Psoas muscle (tissue), 8 donors: ENCODE results near the gene SLC49A4. TPM values are rescaled to one million over a fixed set of nuclear protein-coding genes. Genes with fewer than 3 reads are reported as not detected.

ENCODE experiments used
- ATAC-seq, 4 donors: fragments of 200-7000 bp; cut with Tn5 transposase; one replicate each; pipeline ENCODE4 v1.9.1; 2020; ENCODE audit warnings: moderate library complexity in 3 of 4, mild to moderate bottlenecking in 2 of 4
- DNase-seq, 2 donors: peaks; one replicate each; pipeline ENCODE4 v3.0.0-alpha.2; 2020
- H3K27ac ChIP-seq: fragments of 200-600 bp; one replicate; pipeline ENCODE4 v1.8.0; 2022
- H3K27me3 ChIP-seq, 3 donors: fragments of 200-600 bp in 1 of 3; one replicate each; pipeline versions ENCODE4 v1.6.1 to v1.8.0; 2013 to 2022; ENCODE audit warnings: low read length in 2 of 3, mild to moderate bottlenecking in 2 of 3, moderate library complexity in 1 of 3; ENCODE audit not compliant: insufficient read depth in 3 of 3
- H3K36me3 ChIP-seq, 2 donors: fragments of 200-600 bp in 1 of 2; one replicate each; pipeline versions ENCODE4 v1.6.1 to v1.8.0; 2013 to 2022; ENCODE audit warnings: low read depth in 1 of 2, mild to moderate bottlenecking in 1 of 2, moderate library complexity in 1 of 2; ENCODE audit not compliant: insufficient read depth in 1 of 2
- H3K4me1 ChIP-seq: fragments of 200-600 bp; one replicate; pipeline ENCODE4 v1.8.0; 2022
- H3K4me3 ChIP-seq: fragments of 200-600 bp; one replicate; pipeline ENCODE4 v1.8.0; 2022; ENCODE audit warnings: mild to moderate bottlenecking
- H3K9me3 ChIP-seq: fragments of 200-600 bp; one replicate; pipeline ENCODE4 v1.8.0; 2022
- WGBS, 3 donors: extraction: QIAGEN DNeasy Blood & Tissue Kit; methylation state at CpG; one replicate each; pipeline versions ENCODE4 v1.1.6 to v1.1.7; 2013; 5-methylcytosine and 5-hydroxymethylcytosine counted together
- intact Hi-C, 2 donors: fragments of 100-400 bp; cut with DNase I; formaldehyde crosslinking; loops; one replicate each; pipeline versions ENCODE4 v1.11.0 to v1.14.2; 2022
- polyA plus RNA-seq, 3 donors: library from polyadenylated mRNA; stranded (reverse); fragments of 200-250 nt; gene quantifications; one replicate each; pipeline ENCODE4 v1.2.3, GENCODE V29; 2013
- total RNA-seq, 4 donors: library from RNA; stranded (reverse); fragmentation: NEBNext Ultra II Directional in 2 of 4; extraction: Animal tissue kit (Norgen Biotek cat#: 25700) in 2 of 4; gene quantifications; one replicate each; pipeline versions ENCODE4 v1.2.1 to v1.2.4, GENCODE V29; 2021 to 2023
- TF ChIP-seq, protein P1 (sequence below): fragments of 200-600 bp; IDR thresholded peaks from one replicate; pipeline ENCODE4 v1.8.0; 2022; ENCODE audit warnings: antibody characterized with exemption
- donor health status: healthy with polysubstance abuse.
- donor health status: DM: no; HTN: no; CAD: no; lungs with moderate emphysema.
- donor health status: Bipolar disorder and iron deficiency.
- donor health status: healthy.
- donor health status: DM: yes; HTN: yes; CAD: no.
- donor health status: DM: no; HTN: no; CAD: no.
- donor health status: DM: no; HTN: no; CAD: no.
- donor health status: DM: yes; HTN: yes; CAD: no.

SLC49A4 gene
- total and polyA plus RNA-seq, 7 donors, result 12.5 to 44.2 (median 21.8) TPM

DNA sequence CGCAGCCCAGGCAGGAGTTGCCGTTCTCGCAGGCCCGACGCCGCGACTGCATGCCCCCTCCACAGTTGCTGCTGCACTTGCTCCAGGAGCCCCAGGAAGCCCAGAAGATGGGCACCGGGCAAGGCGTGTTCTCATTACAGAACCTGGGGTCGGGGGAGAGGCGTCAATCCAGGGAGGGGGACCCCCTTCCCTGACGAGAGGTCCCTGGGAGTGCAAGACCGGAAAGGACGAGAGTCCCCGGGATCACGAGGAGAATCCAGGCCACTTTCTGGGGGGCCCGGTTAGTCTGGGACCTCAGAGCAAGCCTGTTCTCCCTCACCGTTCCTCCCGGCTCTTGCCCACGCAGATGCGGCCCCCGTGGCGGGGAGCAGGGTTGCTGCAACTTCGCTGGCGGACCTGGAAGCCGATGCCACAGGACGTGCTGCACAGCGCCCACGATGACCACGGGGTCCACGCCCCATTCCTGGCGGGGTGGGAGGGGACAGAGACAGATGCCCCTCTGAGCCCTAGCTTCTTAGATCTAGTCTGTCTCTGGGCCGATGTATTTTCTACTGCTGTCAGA is 118.8 kb downstream of the SLC49A4 start:
- WGBS, 3 donors, result 76 to 82% (median 81%) methylated on average over 31 to 33 of the region's 33 CpGs
- H3K4me3 ChIP-seq, result no peak overlapping the region
- intact Hi-C loops, result no loop called here
- no peaks in the 10 kb centered on the region for H3K4me1 ChIP-seq
- no peak overlapping the region for H3K27ac ChIP-seq
- peaks cover 0 to 17% (median 0%) of the 10 kb centered on the region in 3 donors for H3K27me3 ChIP-seq
- TF ChIP-seq, protein P1, sequence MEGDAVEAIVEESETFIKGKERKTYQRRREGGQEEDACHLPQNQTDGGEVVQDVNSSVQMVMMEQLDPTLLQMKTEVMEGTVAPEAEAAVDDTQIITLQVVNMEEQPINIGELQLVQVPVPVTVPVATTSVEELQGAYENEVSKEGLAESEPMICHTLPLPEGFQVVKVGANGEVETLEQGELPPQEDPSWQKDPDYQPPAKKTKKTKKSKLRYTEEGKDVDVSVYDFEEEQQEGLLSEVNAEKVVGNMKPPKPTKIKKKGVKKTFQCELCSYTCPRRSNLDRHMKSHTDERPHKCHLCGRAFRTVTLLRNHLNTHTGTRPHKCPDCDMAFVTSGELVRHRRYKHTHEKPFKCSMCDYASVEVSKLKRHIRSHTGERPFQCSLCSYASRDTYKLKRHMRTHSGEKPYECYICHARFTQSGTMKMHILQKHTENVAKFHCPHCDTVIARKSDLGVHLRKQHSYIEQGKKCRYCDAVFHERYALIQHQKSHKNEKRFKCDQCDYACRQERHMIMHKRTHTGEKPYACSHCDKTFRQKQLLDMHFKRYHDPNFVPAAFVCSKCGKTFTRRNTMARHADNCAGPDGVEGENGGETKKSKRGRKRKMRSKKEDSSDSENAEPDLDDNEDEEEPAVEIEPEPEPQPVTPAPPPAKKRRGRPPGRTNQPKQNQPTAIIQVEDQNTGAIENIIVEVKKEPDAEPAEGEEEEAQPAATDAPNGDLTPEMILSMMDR, result no peak
- DNase-seq, result no peak
- H3K36me3 ChIP-seq, result no peaks in the 10 kb centered on the region
- no peaks in the 10 kb centered on the region for H3K9me3 ChIP-seq
- ATAC-seq, result no peak

DNA sequence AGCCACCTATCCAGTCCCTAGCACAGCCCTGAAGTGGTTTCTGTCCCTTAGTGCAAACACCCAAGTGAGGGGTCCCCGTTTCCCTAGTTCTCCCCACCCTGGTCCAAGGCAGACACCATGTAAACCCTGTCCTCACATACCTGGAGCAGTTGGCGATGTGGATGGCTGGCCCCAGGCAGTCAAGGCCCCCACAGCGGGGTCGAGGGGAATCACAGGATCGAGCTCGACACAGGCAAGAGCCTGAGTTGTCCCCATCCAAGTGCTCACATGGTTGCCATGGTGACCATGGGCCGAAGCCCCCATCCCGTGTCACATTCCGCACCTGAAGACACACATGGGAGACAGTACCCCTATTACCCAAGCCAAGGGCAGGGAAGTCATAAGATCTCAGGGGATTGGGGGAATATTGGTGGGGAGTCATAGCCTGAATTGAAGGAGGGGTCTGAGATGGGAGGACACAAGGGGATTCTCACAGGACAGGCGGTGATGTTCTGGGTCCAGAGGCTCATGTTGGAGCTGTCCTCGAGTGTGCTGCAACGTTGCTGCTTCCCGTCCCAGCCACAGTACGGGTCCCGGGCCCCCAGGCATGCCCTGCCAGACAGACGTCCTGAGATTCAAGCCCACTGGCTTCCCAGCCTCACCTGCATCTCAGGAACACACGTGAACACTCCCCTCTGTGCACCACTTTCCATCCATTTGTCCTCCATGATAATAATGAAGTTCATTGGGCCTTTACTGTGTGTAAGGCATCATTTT is 120.6 kb downstream of the SLC49A4 start:
- Histone ChIP-seq H3K27ac (no peak overlapping the region), H3K36me3 (no peaks in the 10 kb centered on the region), H3K27me3 (peaks cover 0 to 17% (median 0%) of the 10 kb centered on the region in 3 donors), H3K4me3 (no peak overlapping the region), H3K9me3 (no peaks in the 10 kb centered on the region), H3K4me1 (no peaks in the 10 kb centered on the region)
- no peak for ATAC-seq
- intact Hi-C loops, result no loop called here
- TF ChIP-seq, protein P1, result no peak
- 76 to 88% (median 87%) methylated on average over 17 of the region's 17 CpGs for WGBS, 3 donors
- no peak for DNase-seq

DNA sequence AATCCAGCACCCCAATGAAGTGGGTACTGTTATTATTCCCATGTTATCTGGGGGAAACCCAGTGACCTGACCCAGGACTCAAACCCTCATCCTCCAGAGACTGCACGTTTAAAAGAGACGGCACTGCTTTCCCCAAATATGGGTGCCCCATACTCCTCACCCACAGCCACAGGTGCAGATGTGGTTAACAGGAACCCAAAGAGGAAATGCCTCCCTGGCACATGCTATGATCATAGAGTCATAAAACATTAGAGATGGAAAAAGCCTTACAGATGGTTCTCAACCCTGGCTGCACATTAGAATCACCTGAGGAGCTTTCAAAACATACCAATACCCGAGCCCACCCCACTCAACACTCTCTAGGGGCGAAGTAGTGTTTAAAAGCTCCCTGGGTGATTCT is 121.2 kb downstream of the SLC49A4 start:
- no peak for ATAC-seq
- Histone ChIP-seq H3K4me3 (no peak overlapping the region), H3K36me3 (no peaks in the 10 kb centered on the region), H3K27ac (no peak overlapping the region), H3K4me1 (no peaks in the 10 kb centered on the region), H3K9me3 (no peaks in the 10 kb centered on the region), H3K27me3 (peaks cover 0 to 17% (median 0%) of the 10 kb centered on the region in 3 donors)
- intact Hi-C loops, result no loop called here
- 74 to 78% (median 77%) methylated on average over 4 of the region's 4 CpGs for WGBS, 3 donors
- DNase-seq, result no peak
- TF ChIP-seq, protein P1, result no peak

DNA sequence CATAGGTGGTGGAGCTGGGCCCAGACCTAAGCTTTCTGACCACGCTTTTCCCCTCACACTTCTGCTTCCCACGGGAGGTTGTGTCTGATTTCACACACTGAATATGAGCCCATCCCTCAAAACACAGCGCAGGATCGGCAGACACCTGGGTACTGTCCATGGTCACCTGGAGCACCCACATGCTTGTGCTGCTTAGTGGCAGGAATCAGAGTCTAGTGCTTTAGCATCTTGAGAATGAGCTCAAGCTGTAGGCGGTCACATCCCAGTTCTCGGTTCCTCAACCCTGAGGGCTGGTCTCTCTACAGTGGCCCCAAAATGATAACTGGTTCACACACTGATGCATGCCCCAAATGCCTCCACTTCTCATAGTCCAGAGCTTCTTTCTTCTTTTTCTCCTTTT is 121.7 kb downstream of the SLC49A4 start:
- WGBS, 3 donors, result 83 to 86% (median 84%) methylated on average over 6 of the region's 6 CpGs
- intact Hi-C loops, result no loop called here
- Histone ChIP-seq H3K36me3 (no peaks in the 10 kb centered on the region), H3K4me1 (no peaks in the 10 kb centered on the region), H3K27ac (no peak overlapping the region), H3K9me3 (no peaks in the 10 kb centered on the region), H3K27me3 (peaks cover 0 to 22% (median 0%) of the 10 kb centered on the region in 3 donors), H3K4me3 (no peak overlapping the region)
- TF ChIP-seq, protein P1, result no peak
- DNase-seq, result no peak
- ATAC-seq, result no peak
